HG03103 (cell line): ENCODE results near the gene RNF181.
A peak's percentile ranks its signal among the peaks of the same experiment; 100 is the strongest.
"Not testable (repeated sequence)": the region's sequence is repeated elsewhere in the genome, so short reads cannot be mapped to it uniquely, and the experiment has no call there.

Source experiments
- ATAC-seq: cut with Tn5 transposase; IDR thresholded peaks from one replicate; pipeline ENCODE4 v1.9.1; 2021; ENCODE audit warnings: low read depth; ENCODE audit not compliant: unreplicated experiment

The RNF181 gene

DNA sequence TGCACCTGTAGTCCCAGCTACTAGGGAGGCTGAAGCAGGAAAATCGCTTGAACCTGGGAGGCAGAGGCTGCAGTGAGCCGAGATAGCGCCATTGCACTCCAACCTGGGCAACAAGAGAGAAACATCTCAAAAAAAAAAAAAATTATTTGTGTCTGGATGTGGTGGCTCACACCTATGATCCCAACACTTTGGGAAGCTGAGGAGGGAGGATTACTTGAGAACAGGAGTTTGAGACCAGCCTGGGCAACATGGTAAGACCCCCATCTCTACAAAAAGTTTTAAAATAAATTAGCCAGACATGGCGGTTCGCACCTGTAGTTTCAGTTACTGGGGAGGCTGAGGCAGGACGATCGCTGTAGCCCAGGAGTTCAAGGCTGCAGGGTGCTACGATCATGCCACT is 19.8 kb upstream of the RNF181 start:
- no peak for ATAC-seq

DNA sequence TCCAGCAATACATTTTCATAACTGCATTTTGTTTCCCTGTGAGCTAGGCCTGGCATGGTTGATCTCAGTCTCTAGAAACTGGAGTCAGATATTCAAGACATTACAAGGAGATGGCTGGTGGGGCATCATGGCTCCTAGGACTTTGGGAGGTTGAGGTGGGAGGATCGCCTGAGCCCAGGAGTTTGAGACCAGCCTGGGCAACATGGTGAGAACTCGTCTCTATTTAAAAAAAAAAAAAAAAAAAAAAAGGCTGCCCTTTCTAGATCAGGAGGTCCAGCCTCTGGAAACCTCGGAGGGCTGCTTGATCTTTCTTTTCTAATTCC is 18.5 kb upstream of the RNF181 start:
- no peak for ATAC-seq

DNA sequence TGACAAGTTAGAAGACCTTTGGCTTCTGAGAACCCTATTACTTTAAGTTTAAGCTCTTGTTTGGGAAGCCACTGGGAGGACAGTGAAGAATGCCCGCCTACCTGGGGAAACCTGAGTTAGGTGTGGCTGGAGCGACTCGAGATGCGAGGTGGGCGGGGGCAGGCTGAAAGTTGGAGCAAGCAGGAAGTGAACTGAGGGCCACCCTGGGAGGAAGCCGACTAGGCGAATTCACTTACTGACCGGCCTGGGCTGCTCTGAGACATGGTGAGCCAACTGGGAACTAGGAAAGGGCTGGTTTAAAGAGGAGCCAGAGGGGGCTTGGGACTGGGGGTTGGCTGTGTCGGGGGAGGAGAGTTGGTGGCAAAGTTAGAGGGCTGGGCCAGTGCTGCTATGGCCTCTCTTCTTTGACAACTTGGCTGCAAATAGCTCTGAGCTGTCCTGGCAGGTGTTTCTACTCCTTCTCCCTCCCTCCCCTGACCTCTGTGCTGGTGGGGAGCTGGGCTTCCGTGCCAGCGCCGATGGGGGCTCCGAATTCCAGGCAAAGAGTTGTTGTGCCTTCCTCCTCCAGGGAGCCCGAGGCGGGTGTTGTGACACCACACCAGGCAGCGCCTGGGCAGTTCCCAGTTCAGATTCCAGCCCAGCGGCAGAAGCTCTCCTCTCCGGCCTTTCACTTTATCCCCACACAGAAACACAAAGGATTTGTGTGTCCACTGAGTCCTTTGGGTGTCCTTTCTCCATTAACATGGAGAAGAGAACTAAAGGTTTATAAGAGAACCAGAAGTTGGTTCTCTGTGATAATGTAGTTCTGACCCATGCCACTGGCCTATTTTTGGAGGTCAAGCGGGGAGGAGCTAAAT is 17.9 kb upstream of the RNF181 start, which contains the start of gene VAMP8:
Gene VAMP8 (plus strand): TSS at position 201 of the 857 bp plus-strand sequence. CDS start 61 bp downstream, at position 262.
- ATAC-seq = peak; percentile 38

DNA sequence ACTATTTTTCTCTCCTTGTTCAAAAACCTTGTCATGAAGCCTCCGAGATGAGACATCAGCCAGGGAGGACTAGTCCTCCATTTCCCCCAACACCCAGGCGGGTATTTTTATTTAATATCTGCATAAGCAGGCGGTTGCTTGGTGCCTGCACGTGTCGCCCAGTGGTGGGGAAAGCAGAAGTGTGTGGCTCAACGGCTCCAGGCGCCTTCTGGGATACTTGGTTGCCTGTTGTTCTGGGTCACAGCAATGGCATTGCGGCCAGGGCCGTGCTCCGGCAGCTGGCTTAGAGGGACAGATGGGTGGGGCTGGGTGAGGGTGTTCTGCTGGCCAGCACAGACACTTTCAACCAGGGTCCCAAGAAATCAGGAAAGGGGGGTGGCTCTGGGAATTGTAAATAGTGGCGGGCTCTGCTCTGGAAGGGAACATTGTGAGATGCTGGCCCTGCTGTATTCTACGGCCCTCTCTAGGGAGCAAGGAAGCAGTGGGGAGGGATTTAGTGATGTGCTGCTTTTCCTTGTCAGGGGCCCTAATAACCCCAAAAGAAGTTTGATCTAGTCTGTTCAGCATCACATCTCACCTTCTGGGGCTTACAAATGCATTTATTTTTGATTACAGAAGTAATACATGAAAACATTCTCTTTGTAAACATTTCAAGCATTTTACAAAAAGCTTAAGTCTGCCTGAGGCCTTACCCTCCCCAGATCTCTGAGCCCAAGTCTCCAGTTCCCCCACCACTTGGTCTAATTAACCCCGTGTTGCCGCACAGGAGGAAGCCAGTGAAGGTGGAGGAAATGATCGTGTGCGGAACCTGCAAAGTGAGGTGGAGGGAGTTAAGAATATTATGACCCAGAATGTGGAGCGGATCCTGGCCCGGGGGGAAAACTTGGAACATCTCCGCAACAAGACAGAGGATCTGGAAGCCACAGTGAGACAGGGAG is 17.0 kb upstream of the RNF181 start:
- ATAC-seq = peak; percentile 47

DNA sequence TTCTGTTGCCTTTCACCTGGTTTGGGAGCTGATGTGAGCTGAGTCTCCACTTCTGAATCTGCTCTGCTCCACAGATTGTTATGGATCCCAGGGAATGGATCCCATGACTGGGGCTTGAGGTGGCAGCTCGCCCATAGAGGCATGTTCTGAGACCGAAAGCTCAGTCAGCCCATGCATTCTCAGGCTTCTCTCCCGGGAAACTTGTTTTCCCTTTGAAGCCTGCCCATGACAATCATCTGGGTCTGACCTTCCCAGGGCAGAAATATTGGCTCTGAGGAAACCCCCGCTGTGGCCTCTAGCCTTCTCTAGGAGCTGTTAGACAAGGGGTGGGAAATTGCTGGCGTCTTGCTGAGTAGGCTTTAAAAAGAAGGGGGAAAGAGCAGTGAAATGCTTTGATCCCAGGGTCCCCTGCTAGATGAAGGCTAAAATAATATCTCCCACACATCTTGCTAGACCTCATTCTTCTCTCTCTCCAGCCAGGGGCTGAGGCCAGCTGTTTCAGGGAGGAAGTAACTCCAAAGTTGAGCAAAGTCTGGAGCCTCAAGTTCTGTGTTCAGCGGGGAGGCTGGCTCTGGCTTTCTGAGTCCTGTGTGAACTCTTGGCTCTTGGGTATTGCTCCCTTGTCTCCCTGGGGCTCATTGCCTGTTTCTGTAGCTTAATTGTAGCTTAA is 16.1 kb upstream of the RNF181 start:
- no peak for ATAC-seq

DNA sequence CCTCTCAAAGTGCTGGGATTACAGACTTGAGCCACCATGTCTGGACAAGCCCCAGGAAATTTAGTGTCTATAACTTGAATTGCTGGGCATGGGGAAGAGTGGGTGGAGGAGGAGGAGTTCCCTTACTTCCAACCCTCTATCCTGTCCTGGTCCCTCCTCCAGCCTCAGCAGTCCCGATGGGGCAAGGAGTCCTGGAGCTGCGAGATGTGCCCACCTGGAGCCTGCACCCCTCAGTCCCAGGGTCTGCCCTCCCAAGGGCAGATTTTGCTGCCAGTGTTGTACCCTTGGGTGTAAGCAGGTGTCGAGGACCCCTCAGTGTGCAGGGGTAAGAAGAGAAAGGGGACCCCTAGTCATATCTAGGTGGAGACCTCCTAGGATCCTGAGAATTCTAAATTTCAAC is 15.3 kb upstream of the RNF181 start:
- no peak for ATAC-seq

DNA sequence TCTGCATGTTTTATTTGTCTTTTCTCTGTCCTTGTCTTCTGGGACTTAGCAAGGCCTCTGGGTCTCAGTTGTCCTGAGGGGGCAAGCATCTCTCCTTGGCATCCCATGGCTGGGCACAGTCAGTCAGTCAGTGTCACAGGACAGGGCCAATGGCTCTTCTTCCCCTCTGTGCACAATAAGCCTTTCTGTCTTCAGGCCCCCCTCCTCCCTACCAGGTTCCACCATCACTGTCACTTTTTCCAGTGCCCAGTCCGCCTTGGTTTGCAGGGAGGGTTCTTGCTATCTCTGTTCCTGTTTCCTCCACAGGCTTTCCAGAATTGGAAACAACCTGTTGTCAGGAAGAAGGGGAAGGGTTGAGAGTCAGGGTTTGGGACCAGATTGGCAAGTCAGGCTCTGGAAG is 13.1 kb upstream of the RNF181 start:
- ATAC-seq = no peak

DNA sequence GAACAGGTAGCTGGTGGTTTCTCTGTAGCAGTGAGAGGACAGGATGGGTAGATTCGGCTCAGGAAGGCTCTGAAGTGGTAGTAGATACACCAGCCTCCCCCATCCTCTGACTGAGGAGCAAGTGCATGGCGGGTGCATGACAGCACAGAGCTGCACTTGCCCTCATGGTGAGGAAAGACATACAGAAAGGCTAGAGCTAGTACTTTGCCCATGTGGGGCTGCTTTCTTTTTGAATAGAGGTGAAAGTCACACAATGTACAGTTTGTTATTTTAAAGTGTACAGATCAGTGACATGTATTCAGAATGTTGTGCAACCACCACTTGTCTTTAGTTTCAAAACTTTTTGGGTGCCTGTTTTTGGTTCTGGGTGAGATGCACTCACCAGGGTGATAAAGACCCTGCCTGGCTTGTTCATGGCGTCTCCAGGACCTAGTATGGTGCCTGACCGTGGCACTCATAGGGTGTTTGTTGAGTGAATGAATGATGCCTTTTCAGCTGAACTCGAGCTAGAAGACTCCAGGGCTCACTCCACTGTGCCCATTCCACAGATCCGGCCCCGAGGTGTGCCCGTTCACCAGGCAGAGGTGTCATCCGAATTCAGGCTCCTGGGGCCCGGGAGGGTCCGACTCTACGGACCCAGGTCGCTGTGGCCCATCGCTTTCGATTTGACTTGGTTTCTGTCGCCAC is 11.7 kb upstream of the RNF181 start:
- peak; percentile 39 for ATAC-seq

DNA sequence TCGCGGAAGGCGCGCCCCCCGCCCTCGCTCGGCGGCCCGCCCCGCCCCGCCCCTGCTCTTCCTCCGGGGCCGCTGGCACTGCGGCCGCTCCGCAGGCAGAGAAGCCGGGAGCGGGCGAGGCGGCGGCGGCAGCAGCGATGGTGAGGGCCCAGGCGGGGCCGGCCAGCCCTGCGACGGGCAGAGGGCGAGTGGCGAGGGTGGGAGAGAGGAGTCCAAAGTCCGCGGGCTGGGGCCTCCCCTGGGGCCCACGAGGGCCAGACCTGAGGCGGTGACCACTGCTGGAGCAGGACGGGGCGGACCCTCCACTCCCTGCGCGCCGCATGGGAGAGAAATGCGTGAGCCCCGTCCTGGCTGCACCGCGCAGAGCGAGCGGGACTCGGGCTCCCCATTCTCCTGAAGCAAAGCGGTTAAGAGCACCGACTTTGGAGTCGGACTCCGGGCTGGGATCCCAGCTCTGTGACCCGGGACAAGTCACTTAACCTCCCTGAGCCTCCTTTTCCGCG is 11.1 kb upstream of the RNF181 start, which contains the start of gene VAMP5:
Gene VAMP5 (plus strand): TSS at position 78 of the 503 bp plus-strand sequence. CDS start 60 bp downstream, at position 138.
- ATAC-seq = peak; percentile 33

DNA sequence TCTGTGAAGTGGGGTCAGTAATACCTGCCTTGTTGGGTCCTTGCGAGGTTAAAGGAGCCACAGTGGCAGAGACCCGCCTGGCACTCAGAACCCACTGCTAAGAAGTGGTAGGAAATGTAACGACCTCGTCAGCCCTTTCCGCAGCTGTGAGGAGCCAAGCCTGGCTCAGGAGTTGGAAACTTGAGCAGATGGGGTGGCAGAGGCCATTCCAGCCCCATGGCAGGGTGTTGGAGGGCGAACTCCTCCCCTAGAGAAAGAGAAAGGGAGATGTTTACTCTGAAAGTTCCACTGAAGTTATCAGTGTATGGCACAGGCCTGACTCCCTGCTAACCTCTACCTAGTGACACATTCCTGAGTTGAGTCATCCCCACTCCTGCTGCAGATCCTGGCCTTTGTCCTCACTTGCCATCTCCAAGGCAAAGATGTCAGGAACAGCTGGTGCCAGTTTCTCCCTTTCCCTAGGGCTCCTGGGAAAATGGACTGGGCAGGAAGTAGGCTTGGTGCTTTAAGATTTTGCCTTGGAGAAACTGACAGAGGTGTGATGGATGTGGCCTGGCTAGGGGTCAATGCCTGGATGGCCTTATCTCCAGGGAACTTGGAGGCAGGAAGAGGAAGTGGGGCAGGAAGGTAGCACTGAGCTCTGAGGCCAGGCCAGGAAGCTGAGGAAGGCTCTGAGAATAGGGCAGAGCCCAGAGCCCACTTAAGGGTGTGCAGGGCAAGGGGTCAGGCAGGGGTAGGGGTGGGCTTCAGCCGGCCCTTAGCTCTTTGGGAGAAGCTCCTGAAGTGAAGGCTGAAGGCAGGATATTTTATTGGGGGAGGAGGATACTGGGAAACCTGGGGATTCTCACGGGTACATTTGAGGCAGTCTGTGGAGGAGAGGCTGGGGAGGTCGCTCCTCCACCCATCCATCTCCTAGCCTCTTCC is 10.4 kb upstream of the RNF181 start:
- peak; percentile 30 for ATAC-seq

DNA sequence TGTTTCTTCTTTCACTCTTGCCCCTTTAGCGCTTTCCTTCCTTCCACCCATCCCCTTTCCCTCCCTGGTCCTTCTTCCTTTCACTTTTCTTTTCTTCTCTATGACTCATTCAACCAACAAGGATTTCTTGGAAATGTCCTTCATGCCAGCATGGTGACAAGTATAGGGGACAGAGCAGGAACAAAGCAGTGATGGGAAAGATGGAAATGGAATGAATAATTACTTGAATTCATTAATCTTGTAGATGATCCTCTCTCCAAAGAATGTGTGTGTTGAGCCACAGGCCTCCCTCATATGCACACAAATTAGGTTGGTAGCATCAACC is 9.8 kb upstream of the RNF181 start:
- ATAC-seq = no peak

DNA sequence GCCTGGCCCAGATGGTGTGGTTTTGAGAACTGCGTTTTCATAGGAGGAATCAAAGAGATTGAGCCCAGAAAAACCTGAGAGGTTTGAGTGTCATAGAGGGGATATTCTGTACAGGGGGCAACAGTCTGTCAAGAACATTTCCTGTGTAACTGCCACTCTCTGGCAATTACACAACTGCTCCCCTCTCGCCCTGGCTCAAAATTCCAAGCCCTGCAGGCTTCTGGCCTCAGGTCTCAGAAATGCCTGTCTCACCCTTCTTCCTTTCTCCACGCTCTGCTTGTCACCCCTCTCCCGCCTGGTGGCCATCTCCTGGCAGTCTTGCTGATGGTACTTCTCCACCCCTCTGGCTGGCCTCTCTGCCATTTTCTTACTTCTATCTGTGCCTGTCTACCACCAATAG is 7.3 kb upstream of the RNF181 start:
- ATAC-seq = no peak

DNA sequence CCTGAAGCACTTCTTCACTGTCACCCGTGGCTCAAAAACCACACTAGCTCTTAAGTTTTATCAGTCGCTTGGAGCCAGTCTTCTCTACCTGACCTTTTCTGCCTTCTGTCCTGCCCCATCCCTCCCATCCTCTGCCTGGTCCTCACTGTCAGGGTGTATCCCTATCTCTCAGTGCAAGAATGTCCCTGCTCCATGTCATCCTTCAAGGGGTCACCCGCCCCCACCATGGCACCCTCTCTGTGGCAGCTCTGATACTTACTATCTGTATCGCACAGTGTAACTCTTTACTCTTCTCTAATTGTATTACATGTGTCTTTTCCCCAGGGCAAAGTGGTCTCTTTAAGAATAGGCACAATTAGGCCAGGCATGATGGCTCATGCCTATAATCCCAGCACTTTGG is 6.9 kb upstream of the RNF181 start:
- no peak for ATAC-seq

DNA sequence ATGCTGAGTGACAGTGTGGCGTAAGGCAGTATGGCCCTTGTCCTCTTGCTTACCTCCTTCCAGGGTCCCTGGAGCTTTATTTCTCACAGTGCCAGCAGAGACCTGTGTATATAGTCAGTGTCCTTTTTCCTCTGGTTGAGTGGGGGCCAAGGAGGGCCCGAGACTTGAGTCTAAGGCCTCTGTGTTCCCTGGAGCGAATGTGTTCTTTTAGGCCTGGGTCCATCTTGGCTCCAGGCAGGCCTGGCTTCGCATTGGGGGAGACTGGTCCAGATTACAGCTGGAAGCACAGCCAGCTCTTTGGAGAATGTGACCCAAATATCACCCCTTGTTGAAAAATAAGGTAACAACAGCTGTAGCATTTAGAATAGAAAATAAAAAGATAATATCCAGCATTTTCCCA is 6.4 kb upstream of the RNF181 start:
- no peak for ATAC-seq

DNA sequence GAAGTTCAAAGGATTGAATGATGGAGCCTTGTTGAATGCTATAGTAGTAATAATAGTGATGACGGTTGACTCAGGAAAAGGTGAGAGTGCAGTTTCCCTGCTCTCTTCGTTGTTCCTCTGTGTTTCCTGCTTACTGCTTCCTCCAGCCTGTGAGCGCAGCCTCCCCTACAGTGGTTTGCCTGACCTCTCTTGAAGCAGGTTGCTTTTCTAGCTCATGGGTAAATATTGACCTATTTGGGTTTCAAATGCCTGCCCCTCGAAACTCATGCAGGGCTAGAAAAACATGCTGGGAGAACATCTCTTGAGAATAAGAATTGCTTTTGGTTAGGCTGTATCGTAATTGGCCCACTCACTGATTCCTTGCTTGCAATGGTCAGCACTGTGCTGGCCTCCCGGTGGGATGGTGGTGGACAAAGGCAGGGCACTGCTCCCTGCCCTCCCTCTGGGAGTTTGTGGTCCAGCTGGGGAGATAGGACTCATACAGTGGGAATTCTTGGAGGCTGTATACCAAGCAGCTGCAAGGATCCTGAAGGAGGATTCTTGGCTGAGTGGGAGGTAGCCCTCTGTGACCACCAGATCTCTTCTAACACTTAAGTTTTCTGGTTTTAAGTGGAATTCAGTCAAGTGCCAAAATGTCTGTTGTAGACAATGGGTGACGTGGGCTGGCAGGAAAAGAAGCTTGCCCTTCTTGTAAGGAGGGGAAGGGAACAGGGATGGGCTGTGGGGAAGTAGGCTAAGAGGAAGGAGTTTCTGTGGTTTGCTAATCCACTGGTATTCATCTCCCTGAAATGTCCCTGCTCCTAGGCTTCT is 5.4 kb upstream of the RNF181 start:
- no peak for ATAC-seq

DNA sequence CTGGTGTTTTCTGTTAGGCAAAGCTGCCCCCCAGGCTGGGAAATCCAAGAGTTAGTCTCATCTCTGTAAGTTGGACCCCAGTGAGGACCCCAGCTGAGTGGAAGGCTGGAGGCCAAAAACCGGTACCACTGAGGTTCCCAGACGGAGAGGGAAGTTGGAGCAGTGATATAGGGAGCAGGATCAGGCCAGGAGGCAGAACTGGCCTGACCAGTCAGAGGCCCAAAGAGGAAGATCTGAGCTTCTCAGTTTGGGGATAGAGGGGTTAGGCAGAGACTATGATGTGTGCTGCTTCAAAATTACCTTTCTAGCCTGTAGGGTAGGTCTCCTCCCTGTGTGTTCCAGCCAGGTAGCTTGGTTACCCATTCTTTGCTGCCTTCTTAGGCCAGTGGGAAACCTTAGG is 4.6 kb upstream of the RNF181 start:
- ATAC-seq = no peak

DNA sequence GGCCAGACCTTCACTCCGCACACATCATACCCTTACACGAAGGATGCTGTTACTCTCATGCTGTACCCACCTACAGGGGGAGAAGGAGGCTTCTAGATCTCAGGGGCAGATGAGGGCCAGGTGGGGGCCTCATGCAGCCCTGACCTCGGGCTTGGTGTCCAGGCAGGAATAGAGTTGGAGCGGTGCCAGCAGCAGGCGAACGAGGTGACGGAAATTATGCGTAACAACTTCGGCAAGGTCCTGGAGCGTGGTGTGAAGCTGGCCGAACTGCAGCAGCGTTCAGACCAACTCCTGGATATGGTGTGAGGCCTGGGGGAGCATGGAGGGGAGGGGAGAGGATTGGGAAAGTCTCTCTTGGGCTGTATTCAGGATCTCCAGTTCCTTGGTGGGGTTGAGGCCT is 4.0 kb upstream of the RNF181 start:
- no peak for ATAC-seq

DNA sequence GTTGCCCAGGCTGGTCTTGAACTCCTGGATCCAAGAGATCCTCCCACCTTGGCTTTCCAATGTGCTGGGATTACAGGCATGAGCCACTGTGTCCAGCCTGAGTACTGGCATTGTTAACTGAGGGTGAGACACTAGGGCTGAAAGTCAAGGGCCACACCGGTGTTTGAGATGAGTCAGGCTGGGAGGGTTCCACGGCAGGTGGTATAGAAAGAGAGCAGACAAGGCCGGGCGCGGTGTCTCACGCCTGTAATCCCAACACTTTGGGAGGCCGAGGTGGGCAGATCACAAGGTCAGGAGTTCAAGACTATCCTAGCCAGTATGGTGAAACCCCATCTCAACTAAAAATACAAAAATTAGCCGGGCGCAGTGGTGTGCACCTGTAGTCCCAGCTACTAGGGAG is 3.2 kb upstream of the RNF181 start:
- ATAC-seq = not testable (repeated sequence)
